Epithelial cell of proximal tubule (primary cell): ENCODE measurements around the gene ARL10. TPM values are rescaled to one million over a fixed set of nuclear protein-coding genes. Genes with fewer than 3 reads are reported as not detected.

ENCODE experiments used
- DNase-seq: peaks from one replicate; pipeline ENCODE4 v3.0.0-alpha.2; 2011; ENCODE audit warnings: low read depth
- H3K4me3 ChIP-seq: 2 replicates; pipeline ENCODE4 v1.5.1; 2011; ENCODE audit warnings: low read depth, mild to moderate bottlenecking, low read length
- total RNA-seq: library from RNA; depleted of rRNA; stranded (reverse); fragments of >200 nt; gene quantifications from 2 replicates; pipeline ENCODE4 v1.2.3, GENCODE V29; 2015
- TF ChIP-seq, protein P1 (sequence below): conservative IDR thresholded peaks from 2 replicates; pipeline ENCODE4 v1.5.1; 2012; ENCODE audit warnings: low read depth, mild to moderate bottlenecking, low read length

ARL10 gene
- total RNA-seq, 1 donor from 2014 or later, result 3.4 TPM

DNA sequence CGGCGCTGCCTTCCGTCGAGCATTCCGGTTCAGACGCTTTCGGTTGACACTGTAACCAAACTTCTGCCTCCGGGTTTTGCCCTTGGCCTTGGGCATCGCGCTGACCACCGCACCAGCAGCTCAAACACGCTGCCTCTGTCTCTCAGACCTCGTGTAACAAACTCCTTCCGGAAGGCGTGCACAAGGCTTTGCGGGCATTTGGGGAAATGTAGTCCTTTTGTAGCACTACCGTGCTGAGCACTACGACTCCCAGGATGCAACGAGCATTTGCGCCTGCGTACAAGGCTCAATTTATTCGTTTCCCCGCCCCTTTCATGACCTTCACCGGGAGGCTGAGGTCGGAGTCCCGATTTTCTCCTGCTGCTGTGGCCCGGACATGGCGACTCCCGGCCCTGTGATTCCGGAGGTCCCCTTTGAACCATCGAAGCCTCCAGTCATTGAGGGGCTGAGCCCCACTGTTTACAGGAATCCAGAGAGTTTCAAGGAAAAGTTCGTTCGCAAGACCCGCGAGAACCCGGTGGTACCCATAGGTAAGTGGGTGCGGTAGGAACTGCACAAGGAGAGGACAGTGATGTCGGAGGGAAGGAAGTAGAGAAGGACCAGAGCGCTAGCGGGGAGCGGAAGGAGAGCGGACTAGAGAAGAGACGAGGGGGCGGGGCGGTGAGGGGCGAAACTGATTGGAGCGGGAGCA is 23.3 kb downstream of the ARL10 start, which contains the start of the genes HIGD2A and NOP16:
Gene HIGD2A, plus strand, starts transcription at position 308 of the 691 bp plus-strand sequence. Its CDS starts 69 bp downstream, at position 377.
Gene NOP16, minus strand, starts transcription at position 155 of the 691 bp plus-strand sequence. Its CDS starts 59 bp downstream, at position 96.
- peak; percentile 92 for DNase-seq
- TF ChIP-seq, protein P1, sequence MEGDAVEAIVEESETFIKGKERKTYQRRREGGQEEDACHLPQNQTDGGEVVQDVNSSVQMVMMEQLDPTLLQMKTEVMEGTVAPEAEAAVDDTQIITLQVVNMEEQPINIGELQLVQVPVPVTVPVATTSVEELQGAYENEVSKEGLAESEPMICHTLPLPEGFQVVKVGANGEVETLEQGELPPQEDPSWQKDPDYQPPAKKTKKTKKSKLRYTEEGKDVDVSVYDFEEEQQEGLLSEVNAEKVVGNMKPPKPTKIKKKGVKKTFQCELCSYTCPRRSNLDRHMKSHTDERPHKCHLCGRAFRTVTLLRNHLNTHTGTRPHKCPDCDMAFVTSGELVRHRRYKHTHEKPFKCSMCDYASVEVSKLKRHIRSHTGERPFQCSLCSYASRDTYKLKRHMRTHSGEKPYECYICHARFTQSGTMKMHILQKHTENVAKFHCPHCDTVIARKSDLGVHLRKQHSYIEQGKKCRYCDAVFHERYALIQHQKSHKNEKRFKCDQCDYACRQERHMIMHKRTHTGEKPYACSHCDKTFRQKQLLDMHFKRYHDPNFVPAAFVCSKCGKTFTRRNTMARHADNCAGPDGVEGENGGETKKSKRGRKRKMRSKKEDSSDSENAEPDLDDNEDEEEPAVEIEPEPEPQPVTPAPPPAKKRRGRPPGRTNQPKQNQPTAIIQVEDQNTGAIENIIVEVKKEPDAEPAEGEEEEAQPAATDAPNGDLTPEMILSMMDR, result no peak
- peak within 1 kb of the TSS; percentile 99 for H3K4me3 ChIP-seq

DNA sequence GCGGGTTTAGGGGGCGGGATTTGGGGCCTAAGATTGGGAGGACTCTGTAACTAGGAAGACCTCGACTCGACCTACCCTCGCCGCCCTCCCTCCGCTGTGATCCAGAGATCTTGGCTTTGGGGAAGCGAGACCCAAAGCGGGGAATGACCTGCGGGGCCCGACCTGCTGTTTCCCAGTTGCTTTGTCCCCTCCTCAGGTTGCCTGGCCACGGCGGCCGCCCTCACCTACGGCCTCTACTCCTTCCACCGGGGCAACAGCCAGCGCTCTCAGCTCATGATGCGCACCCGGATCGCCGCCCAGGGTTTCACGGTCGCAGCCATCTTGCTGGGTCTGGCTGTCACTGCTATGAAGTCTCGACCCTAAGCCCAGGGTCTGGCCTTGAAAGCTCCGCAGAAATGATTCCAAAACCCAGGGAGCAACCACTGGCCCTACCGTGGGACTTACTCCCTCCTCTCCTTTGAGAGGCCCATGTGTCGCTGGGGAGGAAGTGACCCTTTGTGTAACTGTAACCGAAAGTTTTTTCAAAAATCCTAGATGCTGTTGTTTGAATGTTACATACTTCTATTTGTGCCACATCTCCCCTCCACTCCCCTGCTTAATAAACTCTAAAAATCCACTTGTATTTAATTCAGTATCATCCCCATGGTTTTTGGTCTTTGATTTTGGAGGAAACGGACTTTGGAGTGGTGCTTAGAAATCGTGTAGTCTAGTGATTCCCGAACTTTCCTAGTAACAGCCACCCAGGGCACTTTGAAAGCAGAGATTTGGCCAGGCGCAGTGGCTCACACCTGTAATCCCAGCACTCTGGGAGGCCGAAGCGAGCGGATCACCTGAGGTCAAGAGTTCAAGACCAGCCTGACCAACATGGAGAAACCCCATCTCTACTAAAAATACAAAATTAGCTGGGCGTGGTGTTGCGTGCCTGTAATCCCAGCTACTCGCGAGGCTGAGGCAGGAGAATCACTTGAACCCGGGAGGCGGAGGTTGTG is 24.1 kb downstream of the ARL10 start:
- TF ChIP-seq, protein P1, result no peak
- H3K4me3 ChIP-seq, result peak overlapping the region; percentile 99
- peak; percentile 3 for DNase-seq

DNA sequence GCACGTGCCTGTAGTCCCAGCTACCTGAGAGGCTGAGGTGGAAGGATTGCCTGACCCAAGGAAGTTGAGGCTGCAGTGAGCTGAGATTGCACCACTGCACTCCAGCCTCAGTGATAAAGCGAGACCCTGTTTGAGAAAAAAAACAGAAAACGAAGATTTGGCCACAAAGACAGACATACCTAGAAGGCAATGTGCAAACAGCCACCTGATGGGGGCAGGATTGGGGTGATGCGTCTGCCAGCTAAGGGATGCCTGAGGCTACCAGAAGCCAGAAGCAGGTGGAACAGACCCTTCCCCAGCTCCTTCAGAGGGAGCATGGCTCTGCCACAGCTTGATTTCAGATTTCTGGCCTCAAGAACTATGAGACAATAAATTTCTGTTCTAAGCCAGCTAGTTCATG is 26.2 kb downstream of the ARL10 start:
- no peak overlapping the region for H3K4me3 ChIP-seq
- no peak for DNase-seq
- TF ChIP-seq, protein P1, result no peak

DNA sequence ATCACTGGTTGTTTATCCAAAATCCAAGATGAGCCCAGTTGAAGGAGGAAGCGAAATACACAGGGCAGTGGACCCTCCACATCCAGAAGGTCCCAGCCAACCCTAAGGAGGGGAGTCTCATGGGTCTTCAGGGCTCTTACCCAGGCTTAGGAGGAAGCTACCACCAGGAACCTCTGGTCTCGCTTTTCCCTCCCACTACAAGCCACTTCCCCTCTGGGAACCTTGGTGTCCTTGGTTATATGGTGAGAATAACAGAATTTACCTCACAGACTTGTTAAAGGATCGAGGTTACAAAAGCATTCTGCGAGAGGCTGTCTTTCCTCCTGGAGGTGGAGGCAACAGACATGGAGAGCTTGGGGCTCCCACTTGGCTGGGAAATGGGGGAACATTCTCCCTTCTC is 26.7 kb downstream of the ARL10 start:
- TF ChIP-seq, protein P1, result no peak
- no peak for DNase-seq
- H3K4me3 ChIP-seq, result no peak overlapping the region

DNA sequence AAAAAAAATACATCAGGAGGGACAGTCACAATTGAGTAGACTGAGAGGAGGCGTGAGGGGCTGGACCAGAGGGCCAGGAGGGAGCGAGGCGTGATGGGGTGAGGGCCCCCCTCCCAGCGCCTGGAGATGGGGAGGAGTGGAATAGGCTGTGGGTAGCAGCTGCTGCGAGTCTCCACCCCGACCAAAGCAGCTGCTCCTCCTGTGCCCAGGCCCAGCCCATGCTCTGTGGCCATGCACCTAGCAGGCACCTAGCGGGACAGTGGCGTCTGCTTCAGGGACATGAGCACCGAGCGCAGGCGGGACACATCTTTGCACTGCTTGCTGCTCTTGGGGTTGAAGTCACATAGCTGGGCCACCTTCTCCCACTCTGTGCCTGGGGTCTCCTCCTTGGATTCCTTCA is 27.2 kb downstream of the ARL10 start:
- H3K4me3 ChIP-seq, result no peak overlapping the region
- no peak for DNase-seq
- TF ChIP-seq, protein P1, result no peak

DNA sequence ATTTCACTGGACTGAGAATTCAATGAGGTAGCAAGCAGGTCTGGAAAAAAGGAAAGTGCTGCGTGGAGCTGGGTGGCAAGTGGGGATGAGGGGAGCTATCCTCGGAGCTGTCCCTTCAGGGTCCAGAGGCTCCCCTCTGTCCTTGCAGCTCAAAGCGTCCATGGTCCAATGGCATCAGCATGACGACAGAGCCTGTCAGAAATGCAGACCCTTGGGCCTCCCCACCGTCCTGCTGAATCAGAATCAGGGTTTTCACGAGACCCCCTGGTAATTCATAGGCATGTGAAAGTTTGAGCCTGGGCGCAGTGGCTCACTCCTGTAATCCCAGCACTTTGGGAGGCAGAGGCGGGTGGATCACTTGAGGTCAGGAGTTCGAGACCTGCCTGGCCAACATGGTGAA is 28.8 kb downstream of the ARL10 start:
- no peak for DNase-seq
- TF ChIP-seq, protein P1, result no peak

More for the DNA sequence above, 28.8 kb downstream of the ARL10 start:
- no peak overlapping the region for H3K4me3 ChIP-seq
